GM19328 (cell line): ENCODE measurements around the gene STX19.
"Not testable (repeated sequence)": the region's sequence is repeated elsewhere in the genome, so short reads cannot be mapped to it uniquely, and the experiment has no call there.

Experiments
- ATAC-seq: cut with Tn5 transposase; IDR thresholded peaks from one replicate; pipeline ENCODE4 v1.9.1; 2021; ENCODE audit warnings: mild to moderate bottlenecking, moderate library complexity; ENCODE audit not compliant: unreplicated experiment

STX19 gene

GRCh38 chr3:94028093-94028837, at the start of gene STX19:
Gene STX19, minus strand, starts transcription at chr3:94028597. Its CDS starts 13,328 bp downstream, at chr3:94015269.
- no peak for ATAC-seq

DNA sequence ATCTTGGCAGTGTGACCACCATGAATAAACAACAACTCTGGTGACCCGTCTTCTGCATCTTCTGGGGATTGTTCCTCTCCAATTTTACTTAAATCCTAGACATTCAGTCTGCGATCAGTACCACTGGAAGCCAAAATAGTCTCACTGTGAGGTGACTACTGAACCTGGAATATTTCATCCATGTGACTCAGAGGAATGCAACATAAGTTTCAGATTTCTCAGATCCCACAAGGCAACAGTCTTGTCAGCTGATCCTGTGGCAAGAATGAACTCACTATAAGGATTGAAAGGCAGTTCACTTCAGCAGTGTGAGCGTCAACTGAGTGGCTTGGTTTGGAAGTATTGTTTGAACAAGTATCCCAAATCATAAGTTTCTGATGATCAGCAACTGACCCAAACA, 47.7 kb upstream of the STX19 start:
- no peak for ATAC-seq

- peak; percentile 57 for ATAC-seq
Measured at GRCh38 chr3:94071713-94072284, 43.4 kb upstream of the STX19 start.

- peak; percentile 84 for ATAC-seq
Measured at GRCh38 chr3:94070341-94070911, 42.0 kb upstream of the STX19 start.

DNA sequence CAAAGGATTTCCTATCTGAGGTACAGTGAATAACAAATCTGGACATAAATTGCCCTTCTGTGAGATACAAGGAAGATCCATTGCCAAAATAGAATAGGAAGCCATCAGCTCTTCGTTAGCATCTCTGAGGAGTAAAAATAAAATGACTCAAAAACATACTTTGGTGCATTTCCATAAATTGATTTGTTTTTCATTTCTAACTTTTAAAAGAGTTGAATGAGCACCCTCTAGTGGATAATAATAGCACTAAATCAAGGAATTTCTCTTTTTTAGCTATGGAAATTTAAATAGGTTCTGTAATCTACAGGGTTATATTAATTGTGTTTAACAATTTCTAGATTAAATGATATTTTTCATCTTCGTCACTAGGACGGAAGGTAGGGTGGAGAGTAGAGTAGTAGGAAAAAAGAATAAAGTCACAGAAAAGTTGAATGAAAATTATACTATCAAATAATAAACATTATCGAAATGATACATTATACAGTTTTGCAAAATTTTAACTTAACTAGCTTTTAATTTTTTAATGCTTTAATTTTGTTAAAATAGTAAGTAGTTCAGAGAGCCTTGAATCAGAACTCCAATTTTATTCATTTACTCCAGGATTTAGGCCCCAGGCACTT, 40.9 kb upstream of the STX19 start:
- no peak for ATAC-seq

- ATAC-seq: no peak
Measured at GRCh38 chr3:94066506-94067500, 38.4 kb upstream of the STX19 start.

DNA sequence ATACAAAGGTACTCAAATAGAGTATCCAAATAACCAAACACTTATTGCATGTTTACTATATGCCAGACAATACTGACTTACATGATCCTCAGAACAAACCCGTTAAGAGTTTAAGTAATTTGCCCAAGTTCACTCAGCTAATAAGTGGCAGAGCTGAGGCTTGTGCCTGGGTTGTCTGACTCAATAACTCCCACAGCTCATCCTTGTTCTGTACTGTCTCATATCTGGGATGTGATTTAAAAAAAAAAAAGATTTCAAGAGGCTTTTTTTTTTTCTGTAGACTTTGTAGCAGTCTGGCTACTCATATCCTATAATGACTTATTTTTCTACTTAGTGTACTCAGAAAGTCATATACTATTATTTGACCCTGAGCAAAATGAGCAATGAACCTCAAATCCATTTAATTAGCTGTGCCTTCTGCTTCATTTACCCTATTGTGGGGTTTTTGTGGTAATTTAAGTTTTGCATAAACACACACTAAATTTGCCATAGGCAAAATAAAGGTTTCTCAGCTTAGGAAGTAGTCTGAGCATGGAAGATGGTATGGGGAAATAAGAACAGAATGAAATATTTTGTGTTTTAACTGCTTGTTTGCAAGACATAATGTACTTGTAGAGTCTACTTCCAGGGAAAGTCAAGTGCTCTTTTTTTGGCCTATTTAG, 37.6 kb upstream of the STX19 start:
- no peak for ATAC-seq

- ATAC-seq: no peak
Measured at GRCh38 chr3:94065122-94065521, 36.7 kb upstream of the STX19 start.

DNA sequence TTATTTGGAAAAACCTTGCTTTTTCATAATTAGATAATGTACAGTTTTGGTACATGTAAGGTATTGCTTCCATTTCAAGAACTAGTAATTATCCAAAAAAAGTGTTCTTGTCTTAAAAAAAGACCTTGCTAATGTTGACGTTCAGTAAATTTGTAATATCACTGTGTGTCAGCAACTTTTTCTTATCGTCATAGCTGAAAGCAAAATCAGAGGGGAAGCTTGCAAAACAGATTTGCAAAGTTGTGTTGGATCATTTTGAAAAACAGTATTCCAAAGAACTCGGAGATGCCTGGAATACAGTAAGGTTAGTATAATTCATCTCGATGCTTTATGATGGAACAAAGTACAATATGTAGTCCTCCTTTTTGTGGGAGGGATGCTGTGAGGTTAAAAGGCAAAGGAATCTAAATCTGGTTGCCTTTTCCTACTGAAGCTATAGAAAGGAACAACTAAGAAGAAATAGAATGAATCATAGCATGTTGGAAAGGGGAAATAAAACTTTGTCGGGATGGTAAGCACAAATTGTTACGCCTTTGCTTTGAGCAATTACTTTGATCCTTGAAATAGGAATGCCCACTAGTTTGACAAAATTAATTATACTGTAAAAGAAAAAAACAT, 36.0 kb upstream of the STX19 start:
- no peak for ATAC-seq

- no peak for ATAC-seq
Measured at GRCh38 chr3:94063496-94064119, 35.2 kb upstream of the STX19 start.

- peak; percentile 94 for ATAC-seq
Measured at GRCh38 chr3:94062513-94063404, 34.4 kb upstream of the STX19 start, which contains the start of the genes DHFR2 and NSUN3. Gene DHFR2, minus strand, starts transcription at chr3:94062916. Its CDS starts 1,405 bp downstream, at chr3:94061511. Gene NSUN3, plus strand, starts transcription at chr3:94063061. Its CDS starts 66 bp downstream, at chr3:94063127.

DNA sequence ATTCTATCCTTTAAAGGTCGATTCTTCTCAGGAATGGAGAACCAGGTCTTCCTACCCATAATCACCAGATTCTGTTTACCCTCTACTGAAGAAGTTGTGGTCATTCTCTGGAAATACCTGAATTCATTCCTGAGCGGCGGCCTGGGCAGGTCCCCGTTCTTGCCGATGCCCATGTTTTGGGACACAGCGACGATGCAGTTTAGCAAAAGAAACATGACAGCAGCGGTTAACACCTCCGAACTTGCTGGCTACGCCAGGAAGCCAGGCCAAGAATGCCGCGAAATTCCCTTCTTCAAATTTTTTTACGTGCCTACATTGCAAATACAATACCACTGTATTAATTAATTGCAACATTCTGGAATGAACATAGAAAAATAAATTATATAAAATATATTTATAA, 32.9 kb upstream of the STX19 start:
- ATAC-seq: no peak

- no peak for ATAC-seq
Measured at GRCh38 chr3:94050546-94050945, 22.1 kb upstream of the STX19 start.

DNA sequence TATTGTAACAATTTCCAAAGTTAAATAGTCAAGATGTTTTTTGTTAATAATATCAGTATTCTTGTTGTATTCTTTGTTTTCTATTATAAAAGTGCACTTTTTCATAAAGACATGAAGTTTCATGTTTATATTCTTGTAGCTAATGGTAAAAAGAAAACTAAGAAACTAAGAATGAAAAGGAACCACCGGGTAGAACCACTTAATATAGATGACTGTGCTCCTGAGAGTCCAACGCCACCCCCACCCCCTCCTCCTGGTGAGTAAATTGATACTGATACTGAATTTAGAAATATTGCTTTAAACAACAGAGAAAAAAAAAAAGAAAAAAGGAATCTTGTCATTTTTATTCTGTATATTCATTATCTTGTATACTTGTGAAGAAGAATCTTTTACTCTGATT, 20.9 kb upstream of the STX19 start:
- no peak for ATAC-seq

DNA sequence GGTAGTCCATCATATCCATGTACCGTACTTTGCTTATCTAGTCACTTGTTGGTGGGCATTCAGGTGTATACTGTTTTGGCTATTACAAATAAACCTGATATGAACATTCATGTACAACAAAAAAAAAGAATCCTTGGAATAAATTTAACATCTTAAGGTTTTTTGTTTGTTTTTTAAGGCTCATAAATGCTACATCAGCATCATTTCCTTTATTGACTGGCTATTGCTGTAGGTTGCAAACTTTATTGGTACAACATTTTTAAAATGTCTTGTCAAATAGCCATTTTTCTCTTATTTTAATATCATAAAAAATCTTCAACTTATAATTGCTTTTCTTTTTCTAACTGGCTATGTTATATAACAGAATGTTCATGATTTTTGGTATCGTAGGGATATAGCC, 18.1 kb upstream of the STX19 start:
- ATAC-seq: no peak

DNA sequence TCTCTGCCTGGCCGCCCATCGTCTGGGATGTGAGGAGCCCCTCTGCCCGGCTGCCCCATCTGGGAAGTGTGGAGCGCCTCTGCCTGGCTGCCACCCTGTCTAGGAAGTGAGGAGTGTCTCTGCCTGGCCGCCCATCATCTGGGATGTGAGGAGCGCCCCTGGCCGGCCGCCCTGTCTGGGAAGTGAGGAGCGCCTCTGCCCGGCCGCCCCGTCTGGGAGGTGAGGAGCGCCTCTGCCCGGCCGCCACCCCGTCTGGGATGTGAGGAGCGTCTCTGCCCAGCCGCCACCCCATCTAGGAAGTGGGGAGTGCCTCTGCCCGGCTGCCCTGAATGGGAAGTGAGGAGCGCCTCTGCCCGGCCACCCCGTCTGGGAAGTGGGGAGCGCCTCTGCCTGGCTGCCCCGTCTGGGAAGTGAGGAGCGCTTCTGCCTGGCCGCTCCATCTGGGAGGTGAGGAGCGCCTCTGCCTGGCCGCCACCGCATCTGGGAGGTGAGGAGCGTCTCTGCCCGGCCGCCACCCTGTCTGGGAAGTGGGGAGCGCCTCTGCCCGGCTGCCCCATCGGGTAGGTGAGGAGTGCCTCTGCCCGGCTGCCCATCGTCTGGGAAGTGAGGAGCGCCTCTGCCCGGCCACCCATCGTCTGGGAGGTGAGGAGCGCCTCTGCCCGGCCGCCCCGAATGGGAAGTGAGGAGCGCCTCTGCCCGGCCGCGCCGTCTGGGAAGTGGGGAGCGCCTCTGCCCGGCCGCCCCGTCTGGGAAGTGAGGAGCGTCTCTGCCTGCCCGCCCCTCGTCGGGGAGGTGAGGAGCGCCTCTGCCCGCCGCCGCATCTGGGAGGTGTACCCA, 15.9 kb upstream of the STX19 start:
- not testable (repeated sequence) for ATAC-seq

DNA sequence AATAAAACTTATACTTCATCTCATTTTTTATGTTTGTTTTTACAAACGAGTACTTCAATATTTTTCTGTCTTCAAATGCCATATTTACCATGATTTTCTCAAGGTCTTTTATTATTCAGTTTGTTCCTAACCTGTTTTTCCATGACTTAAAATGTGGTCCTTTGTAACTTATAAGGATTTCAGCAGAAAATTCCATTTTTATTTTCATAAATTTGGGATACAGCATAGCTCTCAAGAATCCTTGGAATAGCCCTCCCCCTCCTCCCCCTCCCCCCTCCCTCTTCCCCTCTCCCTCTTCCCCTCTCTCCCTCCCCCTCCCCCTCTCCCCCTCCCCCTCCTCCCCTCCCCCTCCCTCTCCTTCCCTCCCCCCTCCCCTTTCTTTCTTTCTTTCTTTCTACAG, 14.9 kb upstream of the STX19 start:
- ATAC-seq: no peak
